GM06990 (cell line): ENCODE measurements around the gene CDK5.

Source experiments
- DNase-seq: peaks from one replicate; pipeline ENCODE4 v3.0.0-alpha.2; 2011; ENCODE audit not compliant: insufficient read length; ENCODE audit errors: extremely low read depth
- H3K27me3 ChIP-seq: replicated peaks from 2 replicates; pipeline ENCODE4 v1.6.0; 2011; ENCODE audit warnings: low read length; ENCODE audit not compliant: control insufficient read depth, insufficient read depth
- H3K36me3 ChIP-seq: 2 replicates; pipeline ENCODE4 v1.5.1; 2011; ENCODE audit warnings: low read length; ENCODE audit not compliant: control insufficient read depth, insufficient read depth
- H3K4me3 ChIP-seq: replicated peaks from 2 replicates; pipeline ENCODE4 v1.5.1; 2011; ENCODE audit warnings: low read depth, mild to moderate bottlenecking, control low read depth, low read length
- CTCF ChIP-seq: IDR thresholded peaks from 2 replicates; pipeline ENCODE4 v1.5.1; 2011; ENCODE audit warnings: low read length, control low read depth, mild to moderate bottlenecking, inconsistent platforms; ENCODE audit not compliant: insufficient read depth, poor library complexity, severe bottlenecking

Gene CDK5

GRCh38 chr7:151066273-151066974 lies 8.7 kb upstream of the CDK5 start:
- TF ChIP-seq CTCF: no peak
- H3K27me3 ChIP-seq: no peaks in the 10 kb centered on the region
- peaks cover 34% of the 10 kb centered on the region for H3K36me3 ChIP-seq
- DNase-seq: no peak
- no peak overlapping the region for H3K4me3 ChIP-seq

- no peak for TF ChIP-seq CTCF
- no peak for DNase-seq
- H3K27me3 ChIP-seq: no peaks in the 10 kb centered on the region
- peaks cover 29% of the 10 kb centered on the region for H3K36me3 ChIP-seq
- no peak overlapping the region for H3K4me3 ChIP-seq
Observed at GRCh38 chr7:151065516-151065915, 7.8 kb upstream of the CDK5 start.

GRCh38 chr7:151064993-151065392 lies 7.3 kb upstream of the CDK5 start:
- Histone ChIP-seq H3K27me3 (no peaks in the 10 kb centered on the region), H3K36me3 (peaks cover 24% of the 10 kb centered on the region), H3K4me3 (no peak overlapping the region)
- no peak for TF ChIP-seq CTCF
- no peak for DNase-seq

GRCh38 chr7:151064454-151064853 lies 6.8 kb upstream of the CDK5 start:
- H3K4me3 ChIP-seq: no peak overlapping the region
- DNase-seq: no peak
- no peaks in the 10 kb centered on the region for H3K27me3 ChIP-seq
- TF ChIP-seq CTCF: no peak
- H3K36me3 ChIP-seq: peaks cover 18% of the 10 kb centered on the region

- TF ChIP-seq CTCF: no peak
- Histone ChIP-seq H3K27me3 (no peaks in the 10 kb centered on the region), H3K4me3 (no peak overlapping the region), H3K36me3 (peaks cover 17% of the 10 kb centered on the region)
- no peak for DNase-seq
Observed at GRCh38 chr7:151063212-151063561, 5.5 kb upstream of the CDK5 start.
